ENCODE data around the gene SPOCK1.

Gene SPOCK1

GRCh38 chr5:137356127-137356526 lies 143.0 kb downstream of the SPOCK1 start:
- DNase-seq: no peak

DNA sequence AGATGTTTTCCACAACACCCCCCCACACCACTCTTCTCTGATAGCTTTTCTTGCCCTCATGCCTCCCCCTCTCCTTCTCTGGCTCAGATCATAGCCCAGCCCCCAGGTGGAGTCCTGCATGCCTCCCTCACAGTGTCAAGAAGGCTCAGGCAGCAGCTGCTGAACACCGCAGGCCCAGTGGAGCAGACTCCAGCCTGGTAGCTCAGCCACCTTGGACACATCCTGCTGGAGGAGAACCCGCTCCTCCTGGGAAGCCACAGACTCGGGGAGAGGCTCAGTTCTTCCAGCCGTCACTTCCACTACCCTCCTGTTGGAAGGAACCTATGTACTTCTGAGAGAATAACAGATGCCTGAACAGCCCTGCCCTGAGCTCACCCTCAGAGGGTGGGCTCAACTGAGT lies 143.4 kb downstream of the SPOCK1 start:
- no peak for DNase-seq

DNA sequence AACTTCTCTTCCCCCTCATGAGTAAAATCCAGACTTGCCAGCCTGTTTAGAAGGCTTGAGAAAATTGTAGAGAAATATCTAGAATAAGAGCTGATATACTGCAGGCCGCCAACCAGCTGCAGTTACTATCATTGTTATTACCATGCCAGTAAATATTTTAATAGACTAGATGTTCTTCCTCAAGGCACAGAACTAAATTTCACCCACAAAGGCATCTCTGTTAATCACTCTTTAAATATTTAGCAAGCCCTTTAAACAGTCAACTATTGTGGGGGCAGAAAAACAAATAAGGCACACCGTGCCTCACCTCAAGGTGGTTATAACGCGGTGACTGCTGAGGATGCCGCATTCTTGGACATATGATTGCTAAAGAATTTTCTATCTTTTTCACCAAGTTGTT lies 147.0 kb downstream of the SPOCK1 start:
- DNase-seq: no peak

DNA sequence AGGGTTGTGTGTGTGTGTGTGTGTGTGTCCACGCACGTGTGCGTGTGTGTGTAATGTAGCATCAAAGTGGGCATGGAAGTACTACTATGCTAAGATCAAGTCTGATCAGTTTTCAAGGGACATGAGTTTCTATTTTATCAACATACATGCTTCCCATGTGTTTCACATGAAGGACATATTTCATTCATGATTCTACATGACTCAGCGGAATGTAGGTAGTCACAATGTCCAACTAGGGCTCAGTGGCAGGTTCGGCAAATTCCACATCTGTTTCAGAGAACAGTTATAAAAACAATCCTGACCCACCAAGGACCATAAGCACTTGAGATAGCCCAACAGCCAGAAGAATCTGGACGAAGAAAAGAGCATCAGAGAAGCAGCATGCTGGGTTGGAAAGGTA lies 148.3 kb downstream of the SPOCK1 start:
- DNase-seq: no peak

DNA sequence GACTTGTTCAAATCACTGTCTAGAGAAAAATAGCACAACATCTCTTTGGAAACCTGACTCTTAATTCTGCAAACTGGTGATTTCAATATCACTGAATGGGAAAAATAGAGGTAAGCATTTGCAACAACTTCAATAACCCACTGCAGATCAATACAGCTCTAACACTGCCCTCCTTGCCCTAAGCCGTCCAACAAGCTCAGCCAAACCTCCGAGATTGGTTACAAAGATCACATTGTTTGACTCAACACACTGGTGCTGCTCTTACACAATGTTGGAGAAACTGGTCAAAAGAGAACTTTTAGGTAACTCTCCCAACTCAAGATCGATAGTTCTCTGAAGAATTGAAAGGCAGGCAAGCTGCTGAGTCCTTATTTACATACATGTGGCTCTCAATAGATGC lies 150.4 kb downstream of the SPOCK1 start:
- DNase-seq: no peak

DNA sequence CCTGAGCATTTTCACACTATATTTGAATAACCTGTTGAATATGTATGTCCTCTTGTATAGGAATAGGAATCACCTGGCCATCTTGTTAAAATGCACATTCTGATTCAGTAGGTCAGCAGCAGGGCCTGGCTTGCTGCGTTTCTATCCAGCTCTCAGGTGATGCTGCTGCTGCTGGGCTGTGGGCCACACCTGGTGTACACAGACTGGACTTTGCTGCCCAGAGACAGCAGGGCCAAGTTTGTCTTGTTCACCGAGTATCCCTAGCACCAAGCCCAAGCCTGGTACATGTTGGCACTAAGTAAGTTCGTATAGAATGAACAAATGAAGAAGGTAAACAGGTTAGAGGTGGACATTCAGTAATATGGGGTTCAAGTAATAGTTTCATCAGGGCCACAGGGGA lies 151.3 kb downstream of the SPOCK1 start:
- no peak for DNase-seq

GRCh38 chr5:137346281-137346680 lies 152.8 kb downstream of the SPOCK1 start:
- no peak for DNase-seq

DNA sequence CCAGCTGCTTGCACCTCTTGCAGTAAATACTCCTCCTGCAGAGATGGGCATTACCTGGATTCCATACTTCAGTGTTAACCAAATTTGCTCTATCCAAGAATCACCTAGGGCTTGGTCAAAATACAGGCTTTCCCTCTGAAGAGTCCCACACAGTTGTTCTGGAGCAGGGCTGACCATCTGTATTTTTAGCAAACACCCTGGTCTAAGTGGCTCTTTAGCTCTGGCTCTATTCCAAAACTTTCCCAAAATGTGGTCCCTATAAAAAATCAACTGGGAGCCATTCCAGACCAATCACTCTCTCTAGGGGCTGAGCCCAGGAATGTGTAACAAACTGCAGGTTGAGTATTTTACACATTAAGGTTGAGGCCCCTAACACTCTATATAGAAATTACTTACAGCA lies 153.7 kb downstream of the SPOCK1 start:
- no peak for DNase-seq

GRCh38 chr5:137344723-137345322 lies 154.3 kb downstream of the SPOCK1 start:
- DNase-seq: no peak

DNA sequence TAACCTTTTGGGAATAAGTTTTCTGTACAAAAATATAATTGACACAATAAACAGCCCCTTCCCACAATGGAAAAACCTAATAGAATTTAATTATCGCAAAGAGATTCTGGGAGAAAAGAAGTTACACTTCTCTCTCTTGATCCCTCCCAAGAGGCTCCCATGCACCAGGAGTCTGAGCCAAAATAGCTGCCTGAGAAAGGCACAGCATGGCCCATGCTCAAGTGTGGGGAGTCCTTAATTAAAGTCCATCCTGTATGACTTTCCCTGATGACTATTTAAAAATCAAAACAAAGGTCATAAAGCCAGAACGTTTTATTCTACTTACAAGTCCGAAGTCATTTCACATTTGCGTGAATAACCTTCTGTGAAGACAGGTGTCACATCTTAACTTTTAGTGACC lies 155.1 kb downstream of the SPOCK1 start:
- DNase-seq: no peak

DNA sequence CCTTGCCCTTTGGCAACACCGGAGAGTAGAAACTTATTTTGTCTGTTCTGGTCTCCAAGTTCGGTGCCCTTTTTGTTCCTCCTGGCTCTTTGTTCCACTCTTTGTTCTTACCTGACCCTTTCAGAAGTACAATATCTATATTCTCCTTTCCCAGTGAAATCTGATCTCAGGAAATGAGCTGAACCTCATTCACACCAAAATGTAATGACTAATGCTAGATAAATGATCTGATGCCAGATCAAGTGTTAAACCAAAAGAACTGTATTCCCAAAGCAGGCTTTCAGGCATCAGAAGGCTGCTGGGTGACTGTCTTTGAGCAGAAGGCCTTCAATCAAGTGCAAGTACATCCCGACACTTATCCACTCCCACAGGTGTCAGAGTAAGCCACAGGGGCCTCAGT lies 156.4 kb downstream of the SPOCK1 start:
- no peak for DNase-seq

DNA sequence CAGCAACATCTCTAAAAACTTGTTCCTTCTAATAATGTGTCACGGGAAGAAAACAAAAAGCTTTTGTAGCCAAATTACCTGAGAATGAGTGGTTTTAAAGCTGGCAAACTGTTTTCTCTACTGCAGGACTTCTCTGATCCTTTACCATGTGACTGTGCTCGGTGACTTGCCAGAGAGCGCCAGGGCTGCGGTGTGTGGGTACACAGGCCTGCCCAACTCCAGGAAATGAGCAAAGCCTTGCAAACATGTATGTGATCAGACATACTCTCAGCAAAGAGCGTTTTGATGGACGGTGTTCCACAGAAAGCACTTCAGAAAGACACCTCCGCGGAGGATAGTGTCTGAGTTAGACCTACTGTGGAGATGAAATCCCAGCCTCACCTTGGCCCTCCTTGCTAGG lies 157.3 kb downstream of the SPOCK1 start:
- DNase-seq: no peak

- no peak for DNase-seq
Observed at GRCh38 chr5:137340881-137341280, 158.2 kb downstream of the SPOCK1 start.

GRCh38 chr5:137336565-137337120 lies 162.5 kb downstream of the SPOCK1 start:
- no peak for DNase-seq

DNA sequence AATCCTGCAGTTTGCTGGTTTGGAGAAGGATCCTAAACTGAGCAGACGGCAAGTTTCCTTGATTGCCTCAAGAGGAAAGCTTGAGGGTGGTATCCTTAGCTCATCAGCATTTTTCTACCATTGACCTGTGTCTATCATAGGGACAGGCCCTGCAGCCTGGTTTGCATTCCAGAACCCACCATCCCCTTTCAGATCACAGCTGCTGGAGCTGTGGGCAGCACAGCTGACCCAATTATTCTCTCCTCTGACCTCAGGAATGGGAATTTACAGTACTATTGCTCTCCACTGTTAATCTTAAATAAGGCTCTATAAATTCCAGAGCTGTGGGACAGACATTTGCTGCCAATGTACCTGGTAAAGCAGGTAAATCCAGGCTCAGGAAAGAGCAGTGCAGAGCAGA lies 163.0 kb downstream of the SPOCK1 start:
- DNase-seq: no peak

DNA sequence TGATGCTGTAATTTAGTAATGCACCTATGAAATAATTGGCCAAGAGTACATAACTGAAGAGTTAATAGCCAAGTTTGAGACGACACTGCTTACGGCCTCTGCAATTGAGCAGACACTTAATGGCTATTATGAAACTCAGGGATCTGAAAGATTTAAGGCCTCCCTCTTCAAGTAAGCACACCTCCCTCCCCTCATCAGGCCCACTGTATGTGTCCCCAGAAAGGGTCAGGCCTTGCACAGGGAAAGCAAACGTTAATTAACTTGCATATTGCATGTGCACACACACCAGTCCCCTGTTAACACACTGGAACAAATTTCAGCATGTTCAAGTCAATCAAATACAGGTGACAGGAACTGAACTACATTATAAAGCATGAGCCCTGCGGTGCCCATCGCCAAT lies 163.6 kb downstream of the SPOCK1 start:
- DNase-seq: no peak

DNA sequence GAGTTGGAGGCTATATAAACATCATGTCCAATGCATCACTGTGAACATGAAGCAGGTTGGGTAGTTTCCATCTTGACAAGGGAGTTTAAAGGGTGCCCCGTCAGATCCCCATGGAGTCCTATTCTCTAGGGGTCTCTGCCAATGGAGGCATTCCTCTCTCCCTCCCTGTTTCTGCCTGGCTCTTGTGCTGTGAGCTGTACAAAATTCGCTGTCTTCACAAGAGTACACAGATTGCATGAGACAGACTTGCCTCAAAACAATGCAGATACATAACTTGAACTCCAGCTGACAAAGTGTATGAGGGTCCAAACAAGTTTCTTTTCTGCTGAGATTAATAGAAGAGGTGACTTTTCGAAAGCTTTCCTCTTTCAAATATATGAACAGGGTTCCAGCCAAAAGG lies 165.2 kb downstream of the SPOCK1 start:
- DNase-seq: no peak

GRCh38 chr5:137333475-137333874 lies 165.7 kb downstream of the SPOCK1 start:
- no peak for DNase-seq

DNA sequence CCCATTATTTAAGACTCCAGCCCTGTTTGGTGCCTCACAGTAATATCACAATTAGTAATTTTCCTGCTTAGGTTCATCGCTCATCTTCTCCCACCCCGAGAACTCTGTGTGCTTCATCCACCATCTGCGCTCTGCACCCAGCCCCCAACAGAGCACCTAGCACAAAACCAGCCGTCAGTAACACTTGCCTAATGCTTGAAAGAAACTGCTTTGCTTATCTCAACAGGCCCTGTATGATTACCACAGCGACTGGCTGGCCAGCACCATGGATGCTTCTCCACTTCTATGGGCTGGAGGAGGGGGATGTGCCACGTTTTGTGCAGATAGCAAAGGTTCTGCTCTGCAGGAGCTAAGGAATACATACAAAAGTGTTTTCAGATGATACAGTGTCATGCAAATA lies 166.8 kb downstream of the SPOCK1 start:
- DNase-seq: no peak

- DNase-seq: no peak
Observed at GRCh38 chr5:137329586-137330296, 169.4 kb downstream of the SPOCK1 start.

GRCh38 chr5:137328991-137329390 lies 170.1 kb downstream of the SPOCK1 start:
- no peak for DNase-seq

DNA sequence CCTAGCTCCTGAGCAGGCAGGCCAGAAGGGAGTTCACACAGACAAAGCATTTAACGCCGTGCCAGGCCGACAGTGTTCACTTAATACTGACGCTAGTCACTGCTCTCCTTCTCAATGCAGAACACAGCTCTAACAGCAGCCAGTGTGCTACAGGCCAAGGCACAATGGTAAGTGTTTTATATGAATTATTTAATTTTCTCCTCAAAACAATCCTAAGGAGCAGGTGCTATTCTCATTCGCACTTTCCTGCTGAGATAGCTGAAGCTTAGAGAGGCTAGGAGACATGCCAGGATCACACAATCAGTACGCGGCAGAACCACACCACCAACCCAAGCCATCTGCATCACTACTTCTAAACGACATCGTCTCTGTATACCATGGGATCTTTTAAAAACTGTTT lies 170.7 kb downstream of the SPOCK1 start:
- DNase-seq: no peak

GRCh38 chr5:137325721-137326120 lies 173.4 kb downstream of the SPOCK1 start:
- DNase-seq: no peak

All from activated T-cell treated with anti-CD3 and anti-CD28 coated beads for 4 hours (primary cell).